HS-27A (cell line): ENCODE results near the gene COL8A2.

ENCODE experiments used
- DNase-seq: peaks from one replicate; pipeline ENCODE4 v3.0.0-alpha.2; 2012; ENCODE audit warnings: low read depth, missing footprints

Gene COL8A2

GRCh38 chr1:36051821-36052220 is 73.2 kb downstream of the COL8A2 start:
- no peak for DNase-seq
